Esophagus mucosa (tissue), 1 donor: ENCODE results near the gene ETS1. TPM values are rescaled to one million over a fixed set of nuclear protein-coding genes. Genes with fewer than 3 reads are reported as not detected.
"Not testable (repeated sequence)": the region's sequence is repeated elsewhere in the genome, so short reads cannot be mapped to it uniquely, and the experiment has no call there.

Experiments
- ATAC-seq: fragments of 200-7000 bp; cut with Tn5 transposase; one replicate; pipeline ENCODE4 v1.9.1; 2020
- total RNA-seq: library from RNA; stranded (reverse); gene quantifications from one replicate; pipeline ENCODE4 v1.2.4, GENCODE V29; 2023
- donor health status: DM: yes; HTN: yes; CAD: no.

Gene ETS1
- total RNA-seq, 1 donor from 2014 or later = 7.8 TPM

DNA sequence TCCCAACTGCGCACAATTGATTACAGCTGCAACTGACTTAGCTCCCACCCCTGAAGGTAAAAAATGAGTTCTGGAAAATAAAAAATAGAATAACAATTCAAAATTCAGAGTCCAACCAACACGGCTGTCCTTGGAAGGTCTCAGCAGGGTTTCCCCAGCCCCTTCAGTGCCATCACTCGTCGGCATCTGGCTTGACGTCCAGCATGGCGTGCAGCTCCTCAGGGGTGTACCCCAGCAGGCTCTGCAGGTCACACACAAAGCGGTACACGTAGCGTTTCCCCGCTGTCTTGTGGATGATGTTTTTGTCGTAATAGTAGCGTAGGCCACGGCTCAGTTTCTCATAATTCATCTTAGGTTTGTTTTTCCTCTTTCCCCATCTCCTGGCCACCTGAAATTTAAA is 125.2 kb downstream of the ETS1 start:
- no peak for ATAC-seq

DNA sequence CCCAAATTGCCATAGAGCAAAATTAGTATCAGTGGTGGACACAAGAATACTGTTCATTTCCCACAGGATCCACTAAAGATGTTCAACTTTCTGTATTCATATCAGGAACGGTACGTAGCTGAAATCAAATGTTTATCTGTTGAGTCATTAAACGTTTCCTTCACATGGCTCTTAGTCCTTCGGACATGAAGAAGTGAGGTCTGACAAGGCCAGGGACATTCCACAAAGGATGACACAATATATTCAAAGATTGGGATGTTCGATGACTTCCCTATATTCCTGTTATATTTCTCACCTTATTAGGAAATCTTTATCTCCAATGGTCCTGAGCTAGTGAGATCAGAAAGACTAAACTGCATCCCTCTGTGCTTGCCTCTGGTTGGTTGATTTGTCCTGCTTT is 129.0 kb downstream of the ETS1 start:
- no peak for ATAC-seq

- no peak for ATAC-seq
These were observed 129.5 kb downstream of the ETS1 start for GRCh38 chr11:128457874-128458273.

- no peak for ATAC-seq
These were observed 130.6 kb downstream of the ETS1 start for GRCh38 chr11:128456566-128457268.

DNA sequence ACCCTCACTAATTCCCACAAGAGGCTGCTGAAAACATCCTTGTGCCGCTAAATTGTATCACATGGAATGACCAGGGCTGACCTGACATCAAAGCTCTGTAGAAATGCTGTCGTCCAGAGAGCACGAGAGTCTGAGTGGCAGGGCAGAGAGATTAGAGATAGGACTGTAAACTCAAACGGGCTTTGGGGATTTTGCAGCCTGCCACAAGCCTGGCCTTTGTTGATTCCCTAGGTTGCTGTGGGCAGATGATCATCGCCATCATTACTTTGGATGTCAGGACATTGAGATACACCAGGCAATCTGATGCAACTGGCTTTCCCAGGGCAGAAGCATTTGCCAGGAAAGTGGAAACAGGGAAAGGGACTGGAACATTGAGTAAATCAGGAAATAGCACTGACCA is 131.6 kb downstream of the ETS1 start:
- ATAC-seq = no peak

DNA sequence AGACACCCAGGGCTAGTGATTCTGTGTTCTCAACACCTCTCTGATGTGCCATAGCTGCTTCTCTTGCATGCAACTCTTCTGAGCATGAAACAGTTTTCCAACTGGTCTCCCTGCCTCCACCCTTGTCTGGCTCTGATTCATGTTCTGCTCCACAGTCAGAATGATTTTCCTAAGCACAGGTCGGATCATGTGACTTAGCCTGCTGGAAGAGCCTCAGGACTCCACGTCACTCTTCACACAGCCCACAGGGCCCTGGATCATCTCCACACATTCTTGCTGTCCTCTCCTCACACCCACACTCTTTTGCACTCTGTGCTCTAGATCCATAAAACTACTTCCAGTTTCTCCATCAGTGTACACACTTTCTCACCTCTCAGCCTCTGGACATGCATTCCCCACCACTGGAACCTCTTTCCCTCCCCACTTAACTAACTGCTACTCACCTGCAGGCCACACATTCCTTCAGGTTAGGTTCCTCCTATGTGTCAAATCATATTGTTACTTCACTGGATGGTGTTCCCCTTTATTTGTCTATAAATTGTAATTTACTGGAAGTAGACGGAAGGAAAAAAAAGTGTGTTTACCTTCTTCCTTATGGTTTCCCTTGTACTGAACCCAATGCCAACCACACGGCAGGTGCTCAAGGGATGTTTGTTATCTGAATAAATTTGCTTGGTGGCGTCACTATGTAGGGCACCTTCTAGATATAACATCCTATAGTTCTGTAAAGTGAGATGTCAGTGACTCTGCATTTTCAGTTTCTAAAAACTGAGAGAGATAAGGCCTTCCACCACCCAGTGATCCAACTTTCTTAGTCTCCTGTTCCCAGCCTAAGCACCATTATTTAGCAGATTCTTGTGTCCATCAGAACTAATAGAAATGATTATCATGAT is 133.7 kb downstream of the ETS1 start:
- ATAC-seq = peak; percentile 69

- no peak for ATAC-seq
These were observed 135.5 kb downstream of the ETS1 start for GRCh38 chr11:128451652-128452470.

DNA sequence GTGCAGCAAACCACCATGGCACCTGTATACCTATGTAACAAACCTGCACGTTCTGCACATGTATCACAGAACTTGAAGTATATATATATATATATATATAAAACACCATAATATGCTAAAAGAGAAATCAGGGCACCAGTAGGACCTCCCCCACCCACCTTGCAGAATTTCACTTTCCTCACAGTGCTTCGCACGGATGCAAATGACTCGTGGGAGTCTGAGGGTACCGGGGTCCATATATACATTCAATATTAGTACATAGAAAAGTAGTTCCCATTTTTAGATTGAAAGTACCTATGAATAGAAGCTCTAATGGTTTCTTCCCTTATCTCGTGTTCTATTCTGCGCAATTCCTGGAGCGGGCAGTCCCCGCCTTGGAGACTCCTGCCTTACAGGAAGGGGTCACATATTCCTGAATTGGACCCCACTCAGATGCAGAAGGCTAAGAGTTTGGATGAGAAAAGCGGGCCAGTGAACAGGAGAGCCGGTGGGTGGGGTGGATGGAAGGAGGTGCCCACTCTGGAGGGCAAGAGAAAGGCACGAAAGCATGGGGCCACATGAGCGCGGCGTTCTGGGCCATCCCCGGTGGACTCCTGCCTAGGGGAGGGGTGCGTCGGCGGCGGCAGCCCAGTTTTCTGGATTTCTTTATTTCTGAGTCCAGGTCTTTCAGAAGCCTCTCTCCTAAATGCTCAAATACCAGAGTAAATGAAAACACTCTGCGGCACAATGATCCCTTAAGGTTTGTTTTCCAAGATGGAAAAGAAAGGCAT is 136.3 kb downstream of the ETS1 start:
- no peak for ATAC-seq

GRCh38 chr11:128450425-128450824 is 136.9 kb downstream of the ETS1 start:
- ATAC-seq = not testable (repeated sequence)

DNA sequence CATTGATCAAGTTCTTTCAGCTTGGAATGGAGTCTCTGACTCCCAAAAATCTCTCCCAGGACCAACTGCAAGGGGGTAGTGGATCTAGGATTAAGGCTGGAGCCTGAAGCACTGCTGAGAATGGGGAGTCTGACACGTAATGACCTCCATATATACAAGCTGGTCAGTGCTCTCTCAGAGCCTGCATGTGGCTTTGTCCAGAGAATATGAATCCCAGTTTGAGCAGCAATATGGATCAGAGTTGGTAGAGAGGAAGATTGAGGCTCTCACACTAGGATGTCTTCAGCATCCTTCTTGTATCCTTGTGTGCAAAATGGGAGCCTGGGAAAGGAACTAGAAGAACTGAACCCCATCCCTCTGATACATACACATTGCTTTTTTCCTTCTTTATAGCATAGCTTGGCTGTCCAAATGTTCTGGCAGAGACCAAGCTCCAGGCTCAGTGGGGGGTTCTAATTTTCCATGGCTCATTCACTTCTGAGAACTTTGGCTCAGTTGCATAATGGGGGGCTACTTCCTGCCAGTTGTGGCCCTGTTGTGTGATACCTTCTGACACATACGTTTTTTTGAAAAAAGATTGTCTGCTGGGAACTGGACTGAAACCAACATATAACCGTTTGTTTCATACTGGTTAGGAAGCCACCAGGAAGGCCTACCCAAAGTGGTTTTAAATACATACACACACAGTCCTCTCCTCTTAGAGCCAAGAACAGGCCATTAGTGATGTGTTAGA is 138.2 kb downstream of the ETS1 start:
- no peak for ATAC-seq

GRCh38 chr11:128448200-128448886 is 139.0 kb downstream of the ETS1 start:
- ATAC-seq = peak; percentile 96

DNA sequence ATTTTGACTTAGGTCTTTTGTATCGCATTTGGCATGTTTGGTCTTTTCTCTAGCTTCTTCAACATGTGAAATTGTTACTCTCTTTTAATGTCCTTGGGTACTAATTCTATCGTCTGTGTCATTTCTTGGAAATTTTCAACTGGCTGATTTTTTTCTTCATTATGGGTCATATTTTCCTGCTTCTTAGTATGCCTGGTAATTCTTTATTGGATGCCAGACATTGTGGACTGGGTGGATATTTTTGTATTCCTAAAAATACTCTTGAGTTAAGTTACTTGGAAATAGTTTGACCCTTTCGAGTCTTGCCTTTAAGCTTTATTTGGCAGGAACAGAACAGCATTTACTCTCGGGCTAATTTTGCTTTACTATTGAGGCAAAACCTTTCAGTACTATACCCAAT is 140.1 kb downstream of the ETS1 start:
- no peak for ATAC-seq

GRCh38 chr11:128445921-128446320 is 141.4 kb downstream of the ETS1 start:
- ATAC-seq = not testable (repeated sequence)

DNA sequence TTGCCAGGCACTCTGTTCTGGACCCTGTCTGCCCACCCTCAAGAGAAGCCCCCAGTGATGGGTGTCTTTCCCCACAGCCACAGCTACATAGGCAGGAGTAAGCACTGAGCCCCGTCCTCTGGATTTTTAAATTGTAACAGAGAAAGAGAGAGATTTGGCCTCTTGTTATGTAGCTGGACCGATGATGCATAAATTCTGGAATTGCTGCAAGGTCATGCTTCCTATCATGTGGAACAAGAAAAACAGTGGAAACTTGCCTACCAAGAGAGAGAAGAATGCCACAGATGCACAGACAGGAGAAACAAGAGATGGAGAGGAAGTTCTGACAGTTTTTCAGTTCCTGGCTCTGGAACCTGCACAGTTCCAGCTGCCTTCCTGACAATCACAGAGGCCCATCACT is 150.2 kb downstream of the ETS1 start:
- no peak for ATAC-seq

DNA sequence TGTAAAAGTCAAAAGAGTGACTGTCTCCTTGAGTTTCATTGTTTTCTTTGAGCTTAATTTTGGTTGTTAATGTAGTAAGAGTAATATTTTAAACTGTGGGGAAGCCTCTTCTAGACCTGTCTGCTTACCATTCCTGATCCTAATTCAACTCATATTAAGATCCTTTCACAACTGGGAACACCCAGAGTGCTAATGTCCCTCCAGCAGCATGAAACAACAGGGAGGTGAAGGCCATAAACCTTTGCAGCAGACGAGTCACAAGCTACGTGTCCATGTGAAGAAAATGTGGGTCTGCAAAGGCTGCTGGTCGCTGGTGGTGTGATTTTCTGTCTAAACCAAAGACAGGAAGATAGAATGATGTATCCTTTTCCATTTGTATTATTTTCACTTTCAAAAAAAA is 152.5 kb downstream of the ETS1 start:
- ATAC-seq = no peak

DNA sequence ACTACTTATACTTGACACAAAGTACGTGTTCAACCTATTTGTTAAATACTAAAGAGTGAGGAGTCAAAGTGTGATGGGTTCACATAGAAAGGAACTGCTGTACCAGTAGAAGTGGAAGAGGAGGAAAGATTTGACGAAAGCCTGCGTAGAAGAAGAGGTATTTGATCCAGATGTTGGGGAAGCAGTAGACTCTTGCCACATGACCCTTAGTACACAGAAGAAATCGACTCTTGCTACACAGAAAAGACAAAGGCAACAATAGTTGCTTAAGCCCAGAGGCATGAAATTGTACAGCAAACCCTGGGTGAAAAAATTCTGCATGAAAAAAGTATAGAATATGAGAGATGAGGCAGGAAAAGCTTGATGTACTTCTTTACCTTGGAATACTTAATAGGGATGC is 152.9 kb downstream of the ETS1 start:
- no peak for ATAC-seq

GRCh38 chr11:128432926-128433325 is 154.4 kb downstream of the ETS1 start:
- no peak for ATAC-seq

GRCh38 chr11:128431931-128432330 is 155.4 kb downstream of the ETS1 start:
- no peak for ATAC-seq

GRCh38 chr11:128428935-128429334 is 158.4 kb downstream of the ETS1 start:
- ATAC-seq = no peak

DNA sequence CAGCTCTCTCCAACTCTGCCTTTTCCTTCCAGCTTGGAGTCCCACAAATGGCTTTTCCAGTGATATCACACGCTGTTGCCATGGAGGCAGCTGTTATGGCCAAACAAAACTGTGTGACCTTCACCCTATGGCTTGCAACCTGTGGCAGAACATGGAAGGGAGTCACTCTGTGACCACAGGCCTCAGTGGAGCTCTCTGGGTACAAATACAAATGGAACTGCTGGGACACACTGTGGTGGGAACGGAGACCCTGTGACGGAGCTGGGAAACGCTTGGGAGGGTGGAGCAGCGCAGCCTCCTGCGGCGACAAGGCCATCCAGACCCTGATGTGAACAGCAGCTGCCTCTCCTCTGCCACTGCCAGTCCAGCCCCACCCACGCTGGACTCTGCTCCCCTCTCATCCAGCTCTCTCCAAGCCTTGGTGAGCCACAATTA is 162.5 kb downstream of the ETS1 start:
- ATAC-seq = no peak

DNA sequence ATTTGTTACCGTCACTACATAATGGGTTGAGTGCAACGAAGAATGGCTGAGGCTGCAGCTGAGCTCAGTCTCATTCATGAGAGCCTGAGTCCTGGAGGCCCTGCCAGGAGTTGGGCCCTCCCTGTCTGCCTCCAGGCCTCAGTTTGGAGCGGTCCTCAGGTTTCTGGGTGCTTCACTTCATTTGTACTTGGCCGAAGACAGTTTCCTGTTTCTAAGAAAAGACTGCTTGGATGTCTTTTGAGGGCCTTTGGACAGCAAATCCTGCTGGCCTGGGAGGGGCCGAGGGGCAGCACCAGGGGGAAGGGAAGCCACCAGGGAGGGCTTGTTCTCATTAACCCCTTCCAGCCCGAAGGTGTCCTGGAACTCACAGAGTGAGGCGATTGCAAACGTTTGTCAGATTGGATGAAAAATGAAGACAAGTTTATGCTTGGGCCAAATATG is 163.1 kb downstream of the ETS1 start:
- ATAC-seq = no peak
